NCI-H146 treated with DMSO at 0.1 percent for 48 hours (cell line): ENCODE data around the gene CIDEC.
A peak's percentile ranks its signal among the peaks of the same experiment; 100 is the strongest.
"Not testable (repeated sequence)": the region's sequence is repeated elsewhere in the genome, so short reads cannot be mapped to it uniquely, and the experiment has no call there.

Source experiments
- DNase-seq: peaks from one replicate; lab custom pipeline; 2025; ENCODE audit not compliant: unreplicated experiment; lab: John Stamatoyannopoulos, UW

Gene CIDEC

GRCh38 chr3:9902372-9903237, 22.6 kb upstream of the CIDEC start, which contains the start of gene IL17RE:
Gene IL17RE, plus strand, starts transcription at chr3:9902848. Its CDS starts 85 bp downstream, at chr3:9902933.
- DNase-seq: peak; percentile 24

- no peak for DNase-seq
Observed at GRCh38 chr3:9901967-9902366, 21.9 kb upstream of the CIDEC start.

GRCh38 chr3:9900965-9901415, 20.9 kb upstream of the CIDEC start:
- DNase-seq: not testable (repeated sequence)

- no peak for DNase-seq
Observed at GRCh38 chr3:9899289-9899791, 19.3 kb upstream of the CIDEC start.

- DNase-seq: no peak
Observed at GRCh38 chr3:9898467-9899241, 18.6 kb upstream of the CIDEC start.

- no peak for DNase-seq
Observed at GRCh38 chr3:9897408-9898372, 17.6 kb upstream of the CIDEC start.

- DNase-seq: not testable (repeated sequence)
Observed at GRCh38 chr3:9896755-9897407, 16.8 kb upstream of the CIDEC start.

- DNase-seq: not testable (repeated sequence)
Observed at GRCh38 chr3:9895715-9896114, 15.7 kb upstream of the CIDEC start.

- DNase-seq: no peak
Observed at GRCh38 chr3:9893739-9894138, 13.7 kb upstream of the CIDEC start.

GRCh38 chr3:9891072-9891622, 11.1 kb upstream of the CIDEC start:
- DNase-seq: no peak

- peak; percentile 28 for DNase-seq
Observed at GRCh38 chr3:9890249-9891071, 10.4 kb upstream of the CIDEC start, which contains the start of gene JAGN1. Gene JAGN1, plus strand, starts transcription at chr3:9890610. Its CDS starts 113 bp downstream, at chr3:9890723.

GRCh38 chr3:9889405-9889804, 9.4 kb upstream of the CIDEC start:
- DNase-seq: no peak

GRCh38 chr3:9888540-9888939, 8.5 kb upstream of the CIDEC start:
- no peak for DNase-seq

GRCh38 chr3:9887480-9887879, 7.4 kb upstream of the CIDEC start:
- no peak for DNase-seq

- DNase-seq: no peak
Observed at GRCh38 chr3:9886328-9886727, 6.3 kb upstream of the CIDEC start.

- DNase-seq: no peak
Observed at GRCh38 chr3:9884555-9885165, 4.6 kb upstream of the CIDEC start.

- no peak for DNase-seq
Observed at GRCh38 chr3:9883706-9884554, 3.9 kb upstream of the CIDEC start.
